ENCODE results near the gene FKBP9. TPM values are rescaled to one million over a fixed set of nuclear protein-coding genes. Genes with fewer than 3 reads are reported as not detected.

Gene FKBP9
- total RNA-seq, 1 experiment from 2014 or later = 11.0 TPM

- TF ChIP-seq ARID4B (CRISPR knock-in tag; IDR thresholded peaks at IDR 0.05; ENCODE audit: borderline replicate concordance) = no peak
- no peak for TF ChIP-seq NFYB (CRISPR knock-in tag; conservative IDR thresholded peaks at IDR 0.05; ENCODE audit: low read depth)
- no peak for TF ChIP-seq E2F1 (CRISPR knock-in tag; IDR thresholded peaks at IDR 0.05)
- TF ChIP-seq RELA (CRISPR knock-in tag; IDR thresholded peaks at IDR 0.05; ENCODE audit: borderline replicate concordance) = no peak
- TF ChIP-seq, protein P1, sequence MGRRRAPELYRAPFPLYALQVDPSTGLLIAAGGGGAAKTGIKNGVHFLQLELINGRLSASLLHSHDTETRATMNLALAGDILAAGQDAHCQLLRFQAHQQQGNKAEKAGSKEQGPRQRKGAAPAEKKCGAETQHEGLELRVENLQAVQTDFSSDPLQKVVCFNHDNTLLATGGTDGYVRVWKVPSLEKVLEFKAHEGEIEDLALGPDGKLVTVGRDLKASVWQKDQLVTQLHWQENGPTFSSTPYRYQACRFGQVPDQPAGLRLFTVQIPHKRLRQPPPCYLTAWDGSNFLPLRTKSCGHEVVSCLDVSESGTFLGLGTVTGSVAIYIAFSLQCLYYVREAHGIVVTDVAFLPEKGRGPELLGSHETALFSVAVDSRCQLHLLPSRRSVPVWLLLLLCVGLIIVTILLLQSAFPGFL (CRISPR knock-in tag; IDR thresholded peaks at IDR 0.05; ENCODE audit: borderline replicate concordance) = no peak
- no peak for TF ChIP-seq SMAD4 (CRISPR knock-in tag; IDR thresholded peaks at IDR 0.05)
These were observed 20.6 kb upstream of the FKBP9 start (continued) for GRCh38 chr7:32936689-32937088.

GRCh38 chr7:32937344-32938174 lies 19.7 kb upstream of the FKBP9 start:
- Mint-ChIP-seq H3K9me3 (no peaks in the 10 kb centered on the region), H3K4me3 (no peak overlapping the region), H3K4me1 (peaks cover 14% of the 10 kb centered on the region), H3K27ac (no peak overlapping the region), H3K36me3 (no peaks in the 10 kb centered on the region), H3K27me3 (ENCODE audit: low read depth) (peaks cover 100% of the 10 kb centered on the region)
- TF ChIP-seq ZBTB21 (CRISPR knock-in tag; IDR thresholded peaks at IDR 0.05; ENCODE audit: borderline replicate concordance) = no peak
- TF ChIP-seq HMGXB4 (CRISPR knock-in tag; IDR thresholded peaks at IDR 0.05) = no peak
- ATAC-seq = no peak
- POLR2A ChIA-PET = no interaction called here
- no peak for DNase-seq (ENCODE audit: low spot score)
- CTCF ChIA-PET = no interaction called here

DNA sequence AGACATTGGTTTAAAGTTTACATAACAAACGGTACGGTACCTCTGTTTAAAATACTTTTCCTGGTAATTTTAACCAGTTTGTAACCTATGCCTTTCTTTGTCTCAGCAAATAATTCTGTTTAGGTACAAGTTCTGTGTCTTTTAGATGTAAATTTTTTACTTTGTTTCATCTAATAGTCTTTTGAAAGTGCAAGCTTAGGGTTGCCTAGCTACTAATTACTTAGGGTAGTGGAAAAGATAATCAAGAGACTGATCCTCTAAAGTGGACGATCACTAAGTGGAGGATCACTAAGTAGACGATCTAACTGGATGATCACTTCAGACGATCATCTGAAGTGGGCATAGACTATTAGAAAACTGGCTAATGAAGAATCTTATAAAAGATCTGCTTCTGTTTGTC lies 16.1 kb upstream of the FKBP9 start:
- Mint-ChIP-seq H3K4me1 (peaks cover 14% of the 10 kb centered on the region), H3K4me3 (peak overlapping the region; percentile 70), H3K27me3 (ENCODE audit: low read depth) (peaks cover 97% of the 10 kb centered on the region), H3K36me3 (peaks cover 6% of the 10 kb centered on the region), H3K9me3 (peaks cover 5% of the 10 kb centered on the region), H3K27ac (no peak overlapping the region)
- DNase-seq (ENCODE audit: low spot score) = no peak
- TF ChIP-seq, protein P2, sequence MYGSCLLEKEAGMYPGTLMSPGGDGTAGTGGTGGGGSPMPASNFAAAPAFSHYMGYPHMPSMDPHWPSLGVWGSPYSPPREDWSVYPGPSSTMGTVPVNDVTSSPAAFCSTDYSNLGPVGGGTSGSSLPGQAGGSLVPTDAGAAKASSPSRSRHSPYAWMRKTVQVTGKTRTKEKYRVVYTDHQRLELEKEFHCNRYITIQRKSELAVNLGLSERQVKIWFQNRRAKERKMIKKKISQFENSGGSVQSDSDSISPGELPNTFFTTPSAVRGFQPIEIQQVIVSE (CRISPR knock-in tag; IDR thresholded peaks at IDR 0.05; ENCODE audit: borderline replicate concordance) = no peak
- TF ChIP-seq TEAD4 (CRISPR knock-in tag; IDR thresholded peaks at IDR 0.05) = no peak
- TF ChIP-seq GRHL2 (CRISPR knock-in tag; IDR thresholded peaks at IDR 0.05; ENCODE audit: insufficient replicate concordance, severe bottlenecking) = no peak
- 0 out of 2 replicates have a peak, but pooled peaks have one; percentile 4 for ATAC-seq
- ChIA-PET POLR2A (interaction anchor here (0.6 to 1.6 kb wide), 4 partner anchors 17 to 1127 kb away, joined by 3 to 6 read pairs (median 4); no protein-coding TSS in a partner anchor), CTCF (interaction anchor here (0.8 to 3.9 kb wide), 7 partner anchors 17 to 179 kb away, joined by 3 to 54 read pairs (median 4); partner anchors contain the start of genes FKBP9 and RP9)

Measured in WTC11 (cell line).